Activated CD4-positive, CD25-positive, alpha-beta regulatory T cell (primary cell): Measurements from ENCODE around the gene SMIM5.
A peak's percentile ranks its signal among the peaks of the same experiment; 100 is the strongest.

Experiments used
- DNase-seq, 4 experiments: peaks; one replicate each; lab custom pipeline; 2025; lab: John Stamatoyannopoulos, UW

Gene SMIM5

GRCh38 chr17:75666959-75667790, 33.9 kb downstream of the SMIM5 start, which contains the start of the genes RECQL5 and SAP30BP:
RECQL5 (minus strand) TSS chr17:75667154; CDS start chr17:75666557, 597 bp downstream.
SAP30BP (plus strand) TSS chr17:75667338; CDS start chr17:75667373, 35 bp downstream.
- peak; percentile 92 to 97 (median 94) for DNase-seq

GRCh38 chr17:75667825-75668224, 34.6 kb downstream of the SMIM5 start:
- no peak for DNase-seq

GRCh38 chr17:75668489-75668888, 35.3 kb downstream of the SMIM5 start:
- no peak for DNase-seq

- DNase-seq = no peak
Measured at GRCh38 chr17:75670868-75671267, 37.6 kb downstream of the SMIM5 start.

- DNase-seq = no peak
Measured at GRCh38 chr17:75672011-75672410, 38.8 kb downstream of the SMIM5 start.

- DNase-seq = no peak
Measured at GRCh38 chr17:75673487-75673886, 40.3 kb downstream of the SMIM5 start.

GRCh38 chr17:75676461-75676860, 43.2 kb downstream of the SMIM5 start:
- DNase-seq = no peak

GRCh38 chr17:75679706-75680211, 46.5 kb downstream of the SMIM5 start:
- DNase-seq = no peak

GRCh38 chr17:75680431-75680830, 47.2 kb downstream of the SMIM5 start:
- no peak for DNase-seq

GRCh38 chr17:75681289-75681688, 48.1 kb downstream of the SMIM5 start:
- DNase-seq = no peak

GRCh38 chr17:75683583-75683982, 50.3 kb downstream of the SMIM5 start:
- DNase-seq = no peak

GRCh38 chr17:75684249-75684648, 51.0 kb downstream of the SMIM5 start:
- DNase-seq = no peak

- no peak for DNase-seq
Measured at GRCh38 chr17:75684924-75685323, 51.7 kb downstream of the SMIM5 start.

GRCh38 chr17:75685499-75685898, 52.3 kb downstream of the SMIM5 start:
- DNase-seq = no peak

- DNase-seq = no peak
Measured at GRCh38 chr17:75688209-75688825, 55.1 kb downstream of the SMIM5 start.

GRCh38 chr17:75689441-75689873, 56.2 kb downstream of the SMIM5 start:
- DNase-seq = peak in 2 of 4 experiments; percentile 17 to 27
